ENCODE data around the gene TIGD3. TPM values are rescaled to one million over a fixed set of nuclear protein-coding genes. Genes with fewer than 3 reads are reported as not detected.

The TIGD3 gene
- total and polyA plus RNA-seq, 10 of the 15 experiments (the other 5 are each of a cell fraction or from before 2014, with no cell fraction given), result 0.13 to 1.4 (median 0.57) TPM

- no peak for FAIRE-seq
- H3K36me3 ChIP-seq (ENCODE audit: control insufficient read depth in 2 of 2, insufficient read depth in 2 of 2, low read length in 1 of 2), result no peaks in the 10 kb centered on the region
- TSS peak; percentile 96 for BruUV-seq (replicated peaks)
- no peak for DNase-seq (ENCODE audit: low read depth, low spot score)
- CTCF ChIA-PET, result interaction anchor here (0.5 to 2.4 kb wide), 11 partner anchors 10 to 207 kb away, joined by 3 to 14 read pairs (median 5); partner anchors contain the start of genes CDC42EP2 and ZNRD2
- no peak for TF ChIP-seq TCF7 (IDR thresholded peaks at IDR 0.05; ENCODE audit: borderline replicate concordance)
- RAD21 ChIA-PET (ENCODE audit: unreplicated experiment), result interaction anchor here (0.6 to 1.8 kb wide), 12 partner anchors 15 to 156 kb away, joined by 3 to 8 read pairs (median 4); no protein-coding TSS in a partner anchor
- no peaks in the 10 kb centered on the region for H3K9me3 ChIP-seq (replicated peaks; ENCODE audit: control insufficient read depth, insufficient read depth, low read length)
- peak overlapping the region; percentile 53 for H3K9ac ChIP-seq (ENCODE audit: control insufficient read depth, insufficient read depth, low read length)
- H3K79me2 ChIP-seq (ENCODE audit: control insufficient read depth, insufficient read depth, low read length), result no peaks in the 10 kb centered on the region
- H3K4me2 ChIP-seq (ENCODE audit: control insufficient read depth, insufficient read depth), result peak overlapping the region; percentile 69
- H3K27ac ChIP-seq (ENCODE audit: control insufficient read depth, insufficient read depth), result peak overlapping the region; percentile 29; the same call in 1 of the 2 replicates
- no peaks in the 10 kb centered on the region; a peak in 1 of 4 replicates for H3K27me3 ChIP-seq (replicated peaks in 1 of 2; ENCODE audit: control insufficient read depth in 2 of 2, insufficient read depth in 2 of 2, low read length in 1 of 2)
- H3K4me3 ChIP-seq, result peak overlapping the region; percentile 60; the same call in 1 of the 2 replicates
- peak overlapping the region; percentile 49 for H2AFZ ChIP-seq (ENCODE audit: control insufficient read depth, low read depth, low read length)
- H3K4me1 ChIP-seq (ENCODE audit: control insufficient read depth, insufficient read depth, low read length), result peaks cover 14% of the 10 kb centered on the region
- POLR2A ChIA-PET, result interaction anchor here (0.6 to 1.4 kb wide), 5 partner anchors 8 to 202 kb away, joined by 3 to 5 read pairs (median 4); partner anchors contain the start of genes DPF2 and FRMD8
- intact Hi-C loops (cut with micrococcal nuclease; ENCODE audit: unreplicated experiment), result no loop called here
- WGBS (ENCODE audit: insufficient coverage, insufficient replicate concordance, low lambda C conversion rate, missing lambda C conversion rate), result 66% methylated on average over 6 of the region's 6 CpGs
- SMC1A ChIA-PET (ENCODE audit: uncharacterized antibody, unreplicated experiment), result interaction anchor here (0.7 to 1.8 kb wide), 8 partner anchors 13 to 148 kb away, joined by 3 to 7 read pairs (median 4); no protein-coding TSS in a partner anchor
- no peak; the same call in 2 of the 3 replicates for ATAC-seq
- no peaks in the 10 kb centered on the region for H4K20me1 ChIP-seq (ENCODE audit: control insufficient read depth, insufficient read depth)
- in situ Hi-C loops (cut with MboI), result no loop called here
Observed at GRCh38 chr11:65362966-65363365, 8.4 kb downstream of the TIGD3 start.

- no TSS peak for BruUV-seq (replicated peaks)
- POLR2A ChIA-PET, result interaction anchor here (0.6 kb wide), 1 partner anchor 18 kb away, joined by 6 read pairs; no protein-coding TSS in a partner anchor
- intact Hi-C loops (cut with micrococcal nuclease; ENCODE audit: unreplicated experiment) (no loop called here), in situ Hi-C loops (cut with MboI) (no loop called here)
- H3K27me3 ChIP-seq (replicated peaks in 1 of 2; ENCODE audit: control insufficient read depth in 2 of 2, insufficient read depth in 2 of 2, low read length in 1 of 2), result no peaks in the 10 kb centered on the region; a peak in 1 of 4 replicates
- TF ChIP-seq ESRRA (IDR thresholded peaks at IDR 0.05; ENCODE audit: low read length) (no peak), JUND (IDR thresholded peaks at IDR 0.05; ENCODE audit: low read depth, low read length) (no peak), NR2F1 (conservative IDR thresholded peaks at IDR 0.05) (no peak), SREBF1 (IDR thresholded peaks at IDR 0.05; ENCODE audit: low read length) (no peak), TARDBP (IDR thresholded peaks at IDR 0.05; ENCODE audit: borderline replicate concordance) (no peak)
- no peak overlapping the region for H3K9ac ChIP-seq (ENCODE audit: control insufficient read depth, insufficient read depth, low read length)
- H3K4me3 ChIP-seq, result no peak overlapping the region
- no peak for FAIRE-seq
- ATAC-seq, result no peak
- no peaks in the 10 kb centered on the region for H3K36me3 ChIP-seq (ENCODE audit: control insufficient read depth in 2 of 2, insufficient read depth in 2 of 2, low read length in 1 of 2)
- no peak overlapping the region for H3K27ac ChIP-seq (ENCODE audit: control insufficient read depth, insufficient read depth)
- H3K9me3 ChIP-seq (replicated peaks; ENCODE audit: control insufficient read depth, insufficient read depth, low read length), result no peaks in the 10 kb centered on the region
- CTCF ChIA-PET, result interaction anchor here (0.6 to 1.8 kb wide), 2 partner anchors 89 to 105 kb away, joined by 3 to 6 read pairs; no protein-coding TSS in a partner anchor
- no peak overlapping the region; the same call in 1 of the 2 replicates for H2AFZ ChIP-seq (ENCODE audit: control insufficient read depth, low read depth, low read length)
- H3K4me2 ChIP-seq (ENCODE audit: control insufficient read depth, insufficient read depth), result no peak overlapping the region
- H3K4me1 ChIP-seq (ENCODE audit: control insufficient read depth, insufficient read depth, low read length), result peaks cover 14% of the 10 kb centered on the region
- no peaks in the 10 kb centered on the region for H4K20me1 ChIP-seq (ENCODE audit: control insufficient read depth, insufficient read depth)
- no peak for DNase-seq (ENCODE audit: low read depth, low spot score)
- H3K79me2 ChIP-seq (ENCODE audit: control insufficient read depth, insufficient read depth, low read length), result no peaks in the 10 kb centered on the region
- SMC1A ChIA-PET (ENCODE audit: uncharacterized antibody, unreplicated experiment), result interaction anchor here (1.4 kb wide), 1 partner anchor 107 kb away, joined by 3 read pairs; no protein-coding TSS in a partner anchor
- RAD21 ChIA-PET (ENCODE audit: unreplicated experiment), result interaction anchor here (1.5 kb wide), 1 partner anchor 147 kb away, joined by 4 read pairs; no protein-coding TSS in a partner anchor
- 75% methylated on average over 3 of the region's 3 CpGs for WGBS (ENCODE audit: insufficient coverage, insufficient replicate concordance, low lambda C conversion rate, missing lambda C conversion rate)
Observed at GRCh38 chr11:65363770-65364169, 9.2 kb downstream of the TIGD3 start.
